GM12872 (cell line): Measurements from ENCODE around the gene RANBP17.

ENCODE experiments used
- CTCF ChIP-seq: IDR thresholded peaks from 3 replicates; pipeline ENCODE4 v1.5.1; 2011; ENCODE audit warnings: low read depth, mild to moderate bottlenecking, low read length, moderate library complexity; ENCODE audit not compliant: insufficient read depth

Gene RANBP17

DNA sequence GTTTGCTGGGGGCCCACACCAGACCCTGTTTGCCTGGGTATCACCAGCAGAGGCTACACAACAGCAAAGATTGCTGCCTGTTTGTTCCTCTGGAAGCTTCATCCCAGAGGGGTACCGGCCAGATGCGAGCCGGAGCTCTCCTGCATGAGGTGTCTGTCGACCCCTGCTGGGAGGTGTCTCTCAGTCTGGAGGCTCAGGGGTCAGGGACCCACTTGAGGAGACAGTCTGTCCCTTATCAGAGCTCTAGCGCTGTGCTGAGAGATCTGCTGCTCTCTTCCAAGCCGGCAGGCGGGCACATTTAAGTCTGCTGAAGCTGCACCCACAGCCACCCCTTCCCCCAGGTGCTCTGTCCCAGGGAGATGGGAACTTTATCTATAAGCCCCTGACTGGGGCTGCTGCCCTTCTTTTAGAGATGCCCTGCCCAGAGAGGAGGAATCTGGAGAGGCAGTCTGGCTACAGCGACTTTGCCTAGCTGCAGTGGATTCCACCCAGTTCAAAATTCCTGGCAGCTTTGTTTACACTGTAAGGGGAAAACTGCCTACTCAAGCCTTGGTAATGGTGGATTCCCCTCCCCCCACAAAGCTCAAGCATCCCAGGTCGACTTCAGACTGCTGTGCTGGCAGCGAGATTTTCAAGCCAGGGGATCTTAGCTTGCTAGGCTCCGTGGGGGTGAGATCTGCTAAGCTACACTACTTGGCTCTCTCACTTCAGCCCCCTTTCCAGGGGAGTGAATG lies 241.2 kb downstream of the RANBP17 start:
- no peak for TF ChIP-seq CTCF

DNA sequence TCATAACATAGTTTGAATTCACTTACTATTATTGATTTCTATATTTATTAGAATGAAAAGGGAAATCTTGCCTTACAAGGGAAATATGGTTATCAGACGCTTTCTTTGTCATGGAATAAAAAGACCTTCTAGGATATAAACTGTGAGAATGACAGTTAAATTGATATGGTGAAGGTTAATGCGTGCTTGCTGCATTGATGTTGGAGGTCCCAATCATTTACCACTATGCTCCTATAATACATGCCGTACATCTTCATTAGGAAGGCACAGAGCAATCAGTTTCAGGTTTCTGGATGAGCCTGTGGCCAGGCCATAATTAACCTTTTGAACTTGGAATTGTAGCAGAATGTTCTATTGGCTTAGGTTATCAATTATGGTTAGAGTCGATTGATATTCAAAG lies 245.9 kb downstream of the RANBP17 start:
- TF ChIP-seq CTCF, result no peak

DNA sequence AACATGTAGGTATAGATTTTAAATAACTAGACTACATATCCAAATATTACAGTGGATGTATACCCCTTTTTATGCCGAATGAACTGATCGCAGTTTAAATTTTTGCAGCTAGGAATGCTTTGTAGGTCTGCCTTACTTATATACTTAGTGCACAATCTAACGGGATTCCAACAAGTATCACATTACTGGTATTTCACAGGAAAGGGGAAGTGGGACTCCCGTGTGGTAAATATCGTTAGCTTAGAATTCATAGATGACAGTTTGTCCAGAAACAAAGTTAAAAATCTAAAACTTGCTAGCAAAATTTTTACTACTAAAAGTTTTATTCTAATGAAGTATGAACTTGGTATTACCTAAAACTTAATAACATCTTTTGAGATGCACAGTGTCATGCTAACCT lies 253.7 kb downstream of the RANBP17 start:
- no peak for TF ChIP-seq CTCF

DNA sequence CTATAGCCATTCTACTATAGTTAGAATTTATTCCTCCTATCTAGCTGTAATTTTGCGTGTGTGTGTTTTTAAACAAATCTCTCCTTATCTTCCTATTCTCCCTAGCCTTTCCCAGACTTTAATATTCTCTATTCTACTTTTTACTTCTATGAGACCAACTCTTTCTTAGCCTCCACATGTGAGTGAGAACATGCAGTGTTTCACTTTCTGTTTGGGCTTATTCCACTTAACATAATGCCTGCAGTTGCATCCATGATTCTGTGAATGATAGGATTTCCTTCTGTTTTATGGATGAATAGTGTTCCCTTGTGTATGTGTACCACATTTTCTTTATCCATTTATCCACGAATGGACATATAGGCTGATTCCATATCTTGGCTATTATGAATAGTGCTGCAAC lies 254.9 kb downstream of the RANBP17 start:
- no peak for TF ChIP-seq CTCF

GRCh38 chr5:171120986-171121622 lies 259.3 kb downstream of the RANBP17 start:
- TF ChIP-seq CTCF, result no peak

- no peak for TF ChIP-seq CTCF
These were observed 259.8 kb downstream of the RANBP17 start for GRCh38 chr5:171121638-171122037.

DNA sequence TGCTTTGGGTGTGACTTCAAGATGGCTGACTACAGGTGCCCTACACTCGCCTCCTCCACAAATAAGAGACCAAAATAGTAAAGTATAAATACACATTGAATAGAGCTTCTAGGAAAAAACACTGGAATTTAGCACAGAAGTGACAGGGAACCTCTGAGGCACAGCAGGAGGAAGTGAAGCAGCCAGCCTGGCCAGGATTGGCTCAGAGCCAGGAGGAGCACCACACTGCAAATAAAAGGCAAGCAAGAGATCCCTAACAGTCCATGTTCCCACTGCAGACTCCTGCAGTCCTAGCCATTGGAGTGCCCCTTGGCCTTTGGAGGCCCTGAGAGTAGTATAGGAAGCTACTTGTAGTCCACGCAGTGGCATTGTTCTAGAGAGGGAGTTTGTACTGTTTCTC lies 260.6 kb downstream of the RANBP17 start:
- no peak for TF ChIP-seq CTCF
